Heart left ventricle (tissue), 16 donors: ENCODE data around the gene NUTF2. TPM values are rescaled to one million over a fixed set of nuclear protein-coding genes. Genes with fewer than 3 reads are reported as not detected.

Source experiments
- ATAC-seq, 4 donors: fragments of 200-7000 bp; cut with Tn5 transposase; one replicate each; pipeline ENCODE4 v1.9.1; 2020 to 2022; ENCODE audit warnings: moderate library complexity in 4 of 4, mild to moderate bottlenecking in 3 of 4, moderate number of reproducible peaks in 1 of 4
- DNase-seq, 5 donors: peaks; one replicate each; pipeline ENCODE4 v3.0.0-alpha.2; 2020
- H3K27ac ChIP-seq, 12 donors: fragments of 200-600 bp; sonication (generic) in 4 of 12; one replicate each; pipeline versions ENCODE4 v1.5.0 to v1.8.0; 2016 to 2022; ENCODE audit warnings: mild to moderate bottlenecking in 2 of 12
- H3K27me3 ChIP-seq, 9 donors: fragments of 200-600 bp; sonication (generic) in 2 of 9; one replicate each; pipeline versions ENCODE4 v1.5.1 to v1.8.0; 2016 to 2022; ENCODE audit warnings: mild to moderate bottlenecking in 3 of 9
- H3K36me3 ChIP-seq, 9 donors: fragments of 200-600 bp; sonication (generic) in 2 of 9; one replicate each; pipeline versions ENCODE4 v1.5.0 to v1.8.0; 2018 to 2022; ENCODE audit warnings: mild to moderate bottlenecking in 2 of 9
- H3K4me1 ChIP-seq, 12 donors: fragments of 200-600 bp; sonication (generic) in 4 of 12; one replicate each; pipeline versions ENCODE4 v1.5.0 to v1.8.0; 2016 to 2022; ENCODE audit warnings: mild to moderate bottlenecking in 3 of 12
- H3K4me3 ChIP-seq, 12 donors: fragments of 200-600 bp; sonication (generic) in 4 of 12; one replicate each; pipeline versions ENCODE4 v1.5.0 to v1.8.0; 2017 to 2022; ENCODE audit warnings: mild to moderate bottlenecking in 9 of 12, moderate library complexity in 4 of 12
- H3K9me3 ChIP-seq, 12 donors: fragments of 200-600 bp; sonication (generic) in 4 of 12; one replicate each; pipeline versions ENCODE4 v1.5.0 to v1.8.0; 2016 to 2022; ENCODE audit warnings: mild to moderate bottlenecking in 1 of 12
- POLR2A ChIP-seq, 2 donors: fragments of 450-650 bp; IDR thresholded peaks; one replicate each; pipeline ENCODE4 v1.6.1; 2017; ENCODE audit warnings: antibody characterized with exemption in 2 of 2, mild to moderate bottlenecking in 2 of 2, moderate library complexity in 2 of 2
- WGBS, 4 donors: extraction: QIAGEN DNeasy Blood & Tissue Kit in 2 of 4; methylation state at CpG; one replicate each; pipeline versions ENCODE4 v1.1.5 to v1.1.7; 2013 to 2018; 5-methylcytosine and 5-hydroxymethylcytosine counted together
- intact Hi-C, 10 donors: fragments of 100-400 bp; cut with DNase I; formaldehyde crosslinking; loops; one replicate each; pipeline versions ENCODE4 v1.11.1 to v1.14.2; 2022
- polyA plus RNA-seq, 2 donors: library from polyadenylated mRNA; stranded (reverse); fragments of 200-250 nt; gene quantifications; one replicate each; pipeline ENCODE4 v1.2.3, GENCODE V29; 2013
- total RNA-seq, 9 donors: library from RNA; depleted of rRNA in 2 of 9; stranded (reverse); fragments of >200 nt in 2 of 9; fragmentation: NEBNext Ultra II Directional in 3 of 9; extraction: Animal tissue kit (Norgen Biotek cat#: 25700) in 3 of 9; gene quantifications; one replicate each; pipeline versions ENCODE4 v1.1.0 to v1.2.4, GENCODE V29; 2016 to 2023
- TF ChIP-seq, protein P1 (sequence below), 12 donors: fragments of 200-600 bp; sonication (generic) in 4 of 12; IDR thresholded peaks; one replicate each; pipeline versions ENCODE4 v1.5.0 to v1.8.0; 2018 to 2022; ENCODE audit warnings: antibody characterized with exemption in 12 of 12, mild to moderate bottlenecking in 5 of 12
- donor health status: ischemic (EF 13 %, LVEDD 7.1; RV severe dilation, severe dysfunction).
- donor health status: healthy with polysubstance abuse.
- donor health status: DM: no; HTN: yes; CAD: no.
- donor health status: DM: no; HTN: no; CAD: no.
- donor health status: ischemic (EF 25% LVEDD 6.9; RV normal size, moderate dysfunction).
- donor health status: ischemic (EF 25% LVEDD 5.7; RV mildly dilated, moderate dysfunction).
- donor health status: healthy.
- donor health status: DM: yes; HTN: yes; CAD: no.
- donor health status: ischemic (EF 35%, LVEDD 5.7; RV mildly dilated, moderate dysfunction).
- donor health status: nonischemic (EF 11% LVEDD 7.7; RV severe dilation, severe dysfunction).
- donor health status: DM: yes; HTN: yes; CAD: no.
- donor health status: PGD.
- donor health status: ischemic (EF 29% LVEDD 5.4; RV normal size, mild dysfunction).
- donor health status: nonischemic (EF 23%, LVEDD 6.1; RV moderate dilation, normal function).

The NUTF2 gene
- total and polyA plus RNA-seq, 11 donors, result 66.5 to 191 (median 93.9) TPM

GRCh38 chr16:67825119-67825518 lies 21.6 kb upstream of the NUTF2 start:
- H3K9me3 ChIP-seq, result no peaks in the 10 kb centered on the region
- H3K27me3 ChIP-seq, result no peaks in the 10 kb centered on the region
- no peaks in the 10 kb centered on the region for H3K4me1 ChIP-seq
- no peak overlapping the region for H3K4me3 ChIP-seq
- intact Hi-C loops, result loop anchor here in 1 of 10 donors (5.0 kb wide), 2 partner anchors 153 to 217 kb away; no protein-coding TSS in a partner anchor
- 87 to 91% (median 88%) methylated on average over 8 of the region's 8 CpGs for WGBS, 4 donors
- H3K36me3 ChIP-seq, result peaks cover 0 to 38% (median 20%) of the 10 kb centered on the region in 9 donors
- TF ChIP-seq, protein P1, sequence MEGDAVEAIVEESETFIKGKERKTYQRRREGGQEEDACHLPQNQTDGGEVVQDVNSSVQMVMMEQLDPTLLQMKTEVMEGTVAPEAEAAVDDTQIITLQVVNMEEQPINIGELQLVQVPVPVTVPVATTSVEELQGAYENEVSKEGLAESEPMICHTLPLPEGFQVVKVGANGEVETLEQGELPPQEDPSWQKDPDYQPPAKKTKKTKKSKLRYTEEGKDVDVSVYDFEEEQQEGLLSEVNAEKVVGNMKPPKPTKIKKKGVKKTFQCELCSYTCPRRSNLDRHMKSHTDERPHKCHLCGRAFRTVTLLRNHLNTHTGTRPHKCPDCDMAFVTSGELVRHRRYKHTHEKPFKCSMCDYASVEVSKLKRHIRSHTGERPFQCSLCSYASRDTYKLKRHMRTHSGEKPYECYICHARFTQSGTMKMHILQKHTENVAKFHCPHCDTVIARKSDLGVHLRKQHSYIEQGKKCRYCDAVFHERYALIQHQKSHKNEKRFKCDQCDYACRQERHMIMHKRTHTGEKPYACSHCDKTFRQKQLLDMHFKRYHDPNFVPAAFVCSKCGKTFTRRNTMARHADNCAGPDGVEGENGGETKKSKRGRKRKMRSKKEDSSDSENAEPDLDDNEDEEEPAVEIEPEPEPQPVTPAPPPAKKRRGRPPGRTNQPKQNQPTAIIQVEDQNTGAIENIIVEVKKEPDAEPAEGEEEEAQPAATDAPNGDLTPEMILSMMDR (IDR thresholded peaks at IDR 0.05), result no peak
- TF ChIP-seq POLR2A (IDR thresholded peaks at IDR 0.05), result no peak
- DNase-seq (peak in 1 of 5 donors; percentile 11), ATAC-seq (no peak)
- no peak overlapping the region for H3K27ac ChIP-seq

GRCh38 chr16:67825906-67826305 lies 20.8 kb upstream of the NUTF2 start:
- H3K36me3 ChIP-seq, result peaks cover 0 to 45% (median 28%) of the 10 kb centered on the region in 9 donors
- no peaks in the 10 kb centered on the region for H3K27me3 ChIP-seq
- DNase-seq, result peak in 1 of 5 donors; percentile 42
- no peak overlapping the region for H3K27ac ChIP-seq
- intact Hi-C loops, result loop anchor here in 1 of 10 donors (5.0 kb wide), 2 partner anchors 154 to 216 kb away; no protein-coding TSS in a partner anchor
- no peaks in the 10 kb centered on the region for H3K4me1 ChIP-seq
- no peak for ATAC-seq
- 88 to 96% (median 94%) methylated on average over 9 to 14 of the region's 14 CpGs for WGBS, 4 donors
- TF ChIP-seq, protein P1 (IDR thresholded peaks at IDR 0.05), result no peak
- TF ChIP-seq POLR2A (IDR thresholded peaks at IDR 0.05), result no peak
- no peaks in the 10 kb centered on the region for H3K9me3 ChIP-seq
- no peak overlapping the region for H3K4me3 ChIP-seq

DNA sequence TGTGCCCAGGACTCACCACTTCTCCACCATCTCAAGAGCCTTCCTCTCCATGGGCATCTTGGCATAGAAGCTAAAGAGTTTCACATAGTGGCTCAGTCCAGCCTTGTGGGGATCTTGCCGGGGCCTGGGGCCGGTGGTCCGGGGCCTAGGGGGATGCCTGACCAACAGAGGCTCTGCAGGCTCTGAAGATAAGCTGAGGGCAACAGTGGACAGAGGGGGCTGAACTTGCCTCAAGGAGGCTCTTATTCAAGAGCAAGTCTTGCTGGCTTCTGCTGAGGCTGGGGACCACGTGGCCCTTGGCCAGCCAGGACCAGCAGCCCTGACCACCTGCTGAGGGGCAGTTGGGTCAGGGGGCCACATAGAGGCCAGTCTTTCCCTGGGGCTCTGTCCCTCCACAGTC lies 18.1 kb upstream of the NUTF2 start:
- H3K9me3 ChIP-seq, result no peaks in the 10 kb centered on the region
- WGBS, 4 donors, result 94 to 96% (median 96%) methylated on average over 4 of the region's 4 CpGs; no CpG with 5 or more reads in 1 of the 4 donors
- H3K27ac ChIP-seq, result no peak overlapping the region
- TF ChIP-seq, protein P1 (IDR thresholded peaks at IDR 0.05), result no peak
- TF ChIP-seq POLR2A (IDR thresholded peaks at IDR 0.05), result no peak
- ATAC-seq (no peak), DNase-seq (peak in 1 of 5 donors; percentile 39)
- H3K36me3 ChIP-seq, result peaks cover 0 to 58% (median 40%) of the 10 kb centered on the region in 9 donors
- intact Hi-C loops, result loop anchor here in 1 of 10 donors (5.0 kb wide), 2 partner anchors 156 to 214 kb away; no protein-coding TSS in a partner anchor
- H3K4me1 ChIP-seq, result peaks cover 0 to 13% (median 8%) of the 10 kb centered on the region in 12 donors
- H3K4me3 ChIP-seq, result no peak overlapping the region
- no peaks in the 10 kb centered on the region for H3K27me3 ChIP-seq

GRCh38 chr16:67833030-67833414 lies 13.7 kb upstream of the NUTF2 start:
- H3K27ac ChIP-seq, result peak overlapping the region in 10 of 12 donors; percentile 1 to 86 (median 72)
- peak overlapping the region; percentile 60 to 94 (median 81) for H3K4me3 ChIP-seq
- H3K36me3 ChIP-seq, result peaks cover 0 to 43% (median 40%) of the 10 kb centered on the region in 9 donors
- peak in 1 of 5 donors; percentile 18 for DNase-seq
- TF ChIP-seq, protein P1 (IDR thresholded peaks at IDR 0.05), result no peak
- TF ChIP-seq POLR2A (IDR thresholded peaks at IDR 0.05), result no peak
- peak in 2 of 4 donors; percentile 1 to 16 for ATAC-seq
- no peaks in the 10 kb centered on the region for H3K27me3 ChIP-seq
- no peaks in the 10 kb centered on the region for H3K9me3 ChIP-seq
- WGBS, 4 donors, result 0 to 2% (median 0%) methylated on average over 3 of the region's 3 CpGs
- H3K4me1 ChIP-seq, result peaks cover 0 to 19% (median 14%) of the 10 kb centered on the region in 12 donors
- intact Hi-C loops, result loop anchor here in 7 of 10 donors (5.0 to 10.0 kb wide), 5 partner anchors 39 to 168 kb away; partner anchors contain the start of genes EDC4 (in 2 of the 7), ACD (in 1 of the 7), C16orf86 (in 1 of the 7) and ENKD1 (in 1 of the 7)
